ENCODE data around the gene SIRPB2.

The SIRPB2 gene

GRCh38 chr20:1437235-1437904 lies 53.9 kb downstream of the SIRPB2 start:
- TF ChIP-seq, protein P1, sequence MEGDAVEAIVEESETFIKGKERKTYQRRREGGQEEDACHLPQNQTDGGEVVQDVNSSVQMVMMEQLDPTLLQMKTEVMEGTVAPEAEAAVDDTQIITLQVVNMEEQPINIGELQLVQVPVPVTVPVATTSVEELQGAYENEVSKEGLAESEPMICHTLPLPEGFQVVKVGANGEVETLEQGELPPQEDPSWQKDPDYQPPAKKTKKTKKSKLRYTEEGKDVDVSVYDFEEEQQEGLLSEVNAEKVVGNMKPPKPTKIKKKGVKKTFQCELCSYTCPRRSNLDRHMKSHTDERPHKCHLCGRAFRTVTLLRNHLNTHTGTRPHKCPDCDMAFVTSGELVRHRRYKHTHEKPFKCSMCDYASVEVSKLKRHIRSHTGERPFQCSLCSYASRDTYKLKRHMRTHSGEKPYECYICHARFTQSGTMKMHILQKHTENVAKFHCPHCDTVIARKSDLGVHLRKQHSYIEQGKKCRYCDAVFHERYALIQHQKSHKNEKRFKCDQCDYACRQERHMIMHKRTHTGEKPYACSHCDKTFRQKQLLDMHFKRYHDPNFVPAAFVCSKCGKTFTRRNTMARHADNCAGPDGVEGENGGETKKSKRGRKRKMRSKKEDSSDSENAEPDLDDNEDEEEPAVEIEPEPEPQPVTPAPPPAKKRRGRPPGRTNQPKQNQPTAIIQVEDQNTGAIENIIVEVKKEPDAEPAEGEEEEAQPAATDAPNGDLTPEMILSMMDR (IDR thresholded peaks at IDR 0.05; ENCODE audit: insufficient read depth, low read length, poor library complexity, severe bottlenecking) = peak; percentile 83
- DNase-seq (ENCODE audit: extremely low read depth, insufficient read length) = peak; percentile 36

GRCh38 chr20:1436263-1436662 lies 55.0 kb downstream of the SIRPB2 start:
- no peak overlapping the region for H3K4me3 ChIP-seq (replicated peaks; ENCODE audit: low read depth, low read length)
- no peaks in the 10 kb centered on the region; the same call in 1 of the 2 replicates for H3K36me3 ChIP-seq (ENCODE audit: control insufficient read depth, insufficient read depth, low read length)
- TF ChIP-seq, protein P1 (IDR thresholded peaks at IDR 0.05; ENCODE audit: insufficient read depth, low read length, poor library complexity, severe bottlenecking) = no peak
- H3K27me3 ChIP-seq (replicated peaks; ENCODE audit: control insufficient read depth, insufficient read depth, low read length) = no peaks in the 10 kb centered on the region
- DNase-seq (ENCODE audit: extremely low read depth, insufficient read length) = no peak

More at GRCh38 chr20:1437235-1437904, 53.9 kb downstream of the SIRPB2 start:
- Histone ChIP-seq H3K36me3 (ENCODE audit: control insufficient read depth, insufficient read depth, low read length) (no peaks in the 10 kb centered on the region; the same call in 1 of the 2 replicates), H3K4me3 (replicated peaks; ENCODE audit: low read depth, low read length) (no peak overlapping the region), H3K27me3 (replicated peaks; ENCODE audit: control insufficient read depth, insufficient read depth, low read length) (no peaks in the 10 kb centered on the region)

DNA sequence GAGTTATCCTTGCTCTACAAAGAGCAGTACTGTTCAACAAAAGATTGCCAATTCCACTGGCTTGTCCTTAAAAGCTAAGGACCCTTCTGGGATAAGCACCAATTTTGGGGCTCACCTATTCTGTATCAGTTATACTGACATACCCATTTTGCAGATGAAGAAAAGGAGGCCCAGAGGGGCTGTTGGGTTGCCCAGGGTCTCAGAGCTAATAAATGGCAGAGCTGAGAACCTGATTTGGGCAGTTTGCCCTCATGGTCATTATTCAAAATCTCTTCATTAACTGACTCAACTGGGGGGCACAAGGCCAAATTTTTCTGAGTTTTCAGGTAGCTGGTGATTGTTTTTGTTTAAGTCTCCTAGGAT lies 55.9 kb downstream of the SIRPB2 start:
- no peak overlapping the region for H3K4me3 ChIP-seq (replicated peaks; ENCODE audit: low read depth, low read length)
- no peaks in the 10 kb centered on the region; the same call in 1 of the 2 replicates for H3K36me3 ChIP-seq (ENCODE audit: control insufficient read depth, insufficient read depth, low read length)
- H3K27me3 ChIP-seq (replicated peaks; ENCODE audit: control insufficient read depth, insufficient read depth, low read length) = no peaks in the 10 kb centered on the region
- TF ChIP-seq, protein P1 (IDR thresholded peaks at IDR 0.05; ENCODE audit: insufficient read depth, low read length, poor library complexity, severe bottlenecking) = no peak
- no peak for DNase-seq (ENCODE audit: extremely low read depth, insufficient read length)

GRCh38 chr20:1434571-1435336 lies 56.5 kb downstream of the SIRPB2 start:
- Histone ChIP-seq H3K27me3 (replicated peaks; ENCODE audit: control insufficient read depth, insufficient read depth, low read length) (no peaks in the 10 kb centered on the region), H3K36me3 (ENCODE audit: control insufficient read depth, insufficient read depth, low read length) (no peaks in the 10 kb centered on the region; the same call in 1 of the 2 replicates), H3K4me3 (replicated peaks; ENCODE audit: low read depth, low read length) (no peak overlapping the region)
- DNase-seq (ENCODE audit: extremely low read depth, insufficient read length) = peak; percentile 43
- TF ChIP-seq, protein P1 (IDR thresholded peaks at IDR 0.05; ENCODE audit: insufficient read depth, low read length, poor library complexity, severe bottlenecking) = no peak

- Histone ChIP-seq H3K4me3 (replicated peaks; ENCODE audit: low read depth, low read length) (no peak overlapping the region), H3K36me3 (ENCODE audit: control insufficient read depth, insufficient read depth, low read length) (no peaks in the 10 kb centered on the region), H3K27me3 (replicated peaks; ENCODE audit: control insufficient read depth, insufficient read depth, low read length) (no peaks in the 10 kb centered on the region)
- TF ChIP-seq, protein P1 (IDR thresholded peaks at IDR 0.05; ENCODE audit: insufficient read depth, low read length, poor library complexity, severe bottlenecking) = no peak
- DNase-seq (ENCODE audit: extremely low read depth, insufficient read length) = no peak
Observed at GRCh38 chr20:1431158-1431557, 60.1 kb downstream of the SIRPB2 start.

Measured in GM06990 (cell line).